Lung microvascular endothelial cell (primary cell): ENCODE results near the gene THY1. TPM values are rescaled to one million over a fixed set of nuclear protein-coding genes. Genes with fewer than 3 reads are reported as not detected.
"Not testable (repeated sequence)": the region's sequence is repeated elsewhere in the genome, so short reads cannot be mapped to it uniquely, and the experiment has no call there.

Experiments
- DNase-seq, 2 donors: peaks; one replicate each; pipeline versions ENCODE4 v3.0.0 to v3.0.0-alpha.2; 2010; ENCODE audit warnings: low read depth in 2 of 2
- total RNA-seq: library from RNA; depleted of rRNA; stranded (reverse); fragments of >200 nt; gene quantifications from 2 replicates; pipeline ENCODE4 v1.2.1, GENCODE V29; 2014

The THY1 gene
- total RNA-seq, 1 donor from 2014 or later: 0.20 TPM

DNA sequence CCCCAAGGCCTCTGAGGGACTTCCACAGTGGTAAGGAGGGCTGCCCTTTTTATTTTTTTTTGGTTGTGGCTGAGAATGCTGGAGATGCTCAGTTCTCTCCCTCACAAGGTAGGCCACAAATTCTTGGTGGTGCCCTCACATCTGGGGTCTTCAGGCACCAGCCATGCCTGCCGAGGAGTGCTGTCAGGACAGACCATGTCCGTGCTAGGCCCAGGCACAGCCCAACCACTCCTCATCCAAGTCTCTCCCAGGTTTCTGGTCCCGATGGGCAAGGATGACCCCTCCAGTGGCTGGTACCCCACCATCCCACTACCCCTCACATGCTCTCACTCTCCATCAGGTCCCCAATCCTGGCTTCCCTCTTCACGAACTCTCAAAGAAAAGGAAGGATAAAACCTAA lies 4.2 kb downstream of the THY1 start:
- no peak for DNase-seq

DNA sequence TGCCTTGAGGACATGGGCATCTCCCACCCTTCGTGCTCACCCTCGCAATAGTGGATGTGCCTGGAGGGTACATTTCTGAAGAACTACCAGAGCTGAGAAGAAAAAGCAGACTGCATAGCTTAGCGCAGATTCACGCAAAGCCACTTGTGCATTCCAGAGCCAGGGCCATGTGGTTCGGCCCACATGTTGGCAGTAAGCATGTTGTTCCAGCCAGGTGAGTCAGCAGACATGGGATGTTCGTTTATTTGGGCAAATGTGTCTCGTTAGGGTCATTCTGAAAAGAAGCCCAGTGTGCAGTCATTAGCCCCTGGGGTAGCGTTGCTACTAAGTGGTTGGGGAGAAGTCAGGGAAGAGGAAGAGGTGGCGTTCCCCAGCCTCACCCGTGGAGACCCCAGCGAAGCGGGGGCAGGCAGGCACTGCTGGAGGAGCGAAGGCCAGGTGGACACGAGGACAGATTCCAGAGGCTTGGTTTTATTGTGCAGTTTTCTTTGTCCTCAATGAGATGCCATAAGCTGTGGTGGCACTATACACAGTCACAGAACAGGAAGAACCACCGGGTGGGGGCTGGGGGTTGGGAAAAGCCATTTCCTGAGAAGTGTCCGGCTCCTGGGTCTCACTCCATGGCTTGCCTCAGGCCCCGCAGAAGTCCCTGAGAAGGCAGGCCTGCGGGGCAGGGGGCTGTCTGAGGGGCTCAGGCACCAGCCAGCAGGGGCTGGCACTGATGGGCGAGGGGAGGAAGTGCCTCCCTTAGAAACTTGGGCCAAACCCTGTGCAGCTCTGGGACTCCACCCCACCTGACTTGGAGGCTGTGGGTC lies 5.0 kb downstream of the THY1 start:
- no peak for DNase-seq

DNA sequence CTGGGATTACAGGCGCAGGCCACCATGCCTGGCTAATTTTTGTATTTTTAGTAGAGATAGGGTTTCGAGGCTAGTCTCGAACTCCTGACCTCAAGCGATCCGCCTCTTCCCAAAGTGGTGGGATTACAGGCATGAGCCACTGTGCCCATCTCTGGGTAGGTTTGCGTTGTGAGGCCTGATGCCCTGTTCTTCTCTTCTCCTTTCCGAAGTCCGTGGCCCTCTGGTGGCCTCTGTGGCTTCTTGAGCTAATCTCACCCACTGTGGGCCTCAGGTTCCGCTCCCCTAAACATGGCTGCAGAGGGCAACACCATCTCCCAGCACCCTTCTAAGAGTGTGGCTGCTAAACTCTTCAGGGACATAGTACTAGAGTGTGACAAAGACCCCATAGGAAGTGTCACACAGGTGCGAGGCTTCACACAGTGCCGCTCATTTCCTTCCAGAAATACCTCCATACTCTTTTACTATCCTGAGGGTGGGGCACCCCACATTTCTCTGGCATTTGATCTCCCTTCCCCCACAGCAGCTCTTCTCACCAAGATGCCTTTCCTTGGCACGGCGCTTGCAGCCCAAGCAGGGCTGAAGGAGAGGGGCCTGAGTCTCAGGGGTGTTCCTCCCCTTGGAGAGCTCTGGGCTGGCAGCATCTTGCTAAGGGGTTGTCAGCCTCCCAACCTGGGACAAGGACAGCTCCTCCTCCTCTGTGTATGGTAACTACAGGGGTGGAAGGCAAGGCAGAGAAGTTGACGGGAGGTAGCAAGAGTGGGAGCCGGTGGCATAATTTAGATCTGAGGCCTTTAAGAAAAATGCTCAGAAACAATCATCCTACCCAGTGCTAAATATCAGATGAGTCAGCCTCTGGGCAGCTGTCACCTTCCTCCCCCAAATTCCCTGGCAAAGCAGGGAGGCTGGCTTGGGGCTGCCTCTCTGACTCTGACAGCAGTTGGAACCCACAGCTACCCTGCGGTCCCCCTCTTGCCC lies 6.1 kb downstream of the THY1 start:
- DNase-seq: no peak

DNA sequence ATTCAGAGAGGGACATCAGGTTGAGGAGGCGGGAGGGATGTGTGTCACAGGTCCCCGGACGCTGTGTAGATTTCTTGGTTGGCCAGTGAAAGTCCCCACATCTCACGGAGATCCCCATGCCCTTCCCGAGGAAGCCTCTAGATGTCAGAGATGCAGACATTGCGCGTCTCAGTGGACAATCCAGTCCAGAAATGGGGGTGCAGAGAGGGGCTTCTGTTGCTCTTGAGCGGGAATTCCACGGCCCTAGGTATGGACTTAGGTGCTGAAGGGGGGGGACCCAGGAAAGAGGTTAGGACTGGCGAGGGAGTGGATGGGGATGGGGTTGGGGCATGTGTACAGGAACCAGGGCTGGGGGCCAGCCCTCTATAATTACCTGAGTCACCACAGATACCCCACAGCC lies 7.0 kb downstream of the THY1 start:
- DNase-seq: no peak

DNA sequence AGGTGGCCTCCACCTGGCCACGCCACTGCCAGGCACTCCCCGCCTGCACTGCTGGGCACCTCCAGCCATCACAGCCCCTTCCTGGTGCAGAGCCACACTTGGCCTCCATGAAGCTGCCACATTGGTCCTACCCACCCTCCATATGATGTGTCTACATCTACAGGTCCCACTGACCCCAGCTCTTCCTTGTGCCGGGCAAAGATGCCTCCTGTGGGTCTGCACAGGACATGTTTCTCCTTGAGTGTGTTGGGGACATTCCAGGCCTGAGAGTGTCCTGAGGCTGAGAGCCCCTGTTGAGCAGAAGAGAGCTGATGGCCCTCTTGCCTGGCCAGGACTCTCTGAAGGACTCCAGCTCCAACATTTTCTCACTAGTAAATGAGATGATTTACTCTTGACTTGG lies 7.5 kb downstream of the THY1 start:
- DNase-seq: no peak

DNA sequence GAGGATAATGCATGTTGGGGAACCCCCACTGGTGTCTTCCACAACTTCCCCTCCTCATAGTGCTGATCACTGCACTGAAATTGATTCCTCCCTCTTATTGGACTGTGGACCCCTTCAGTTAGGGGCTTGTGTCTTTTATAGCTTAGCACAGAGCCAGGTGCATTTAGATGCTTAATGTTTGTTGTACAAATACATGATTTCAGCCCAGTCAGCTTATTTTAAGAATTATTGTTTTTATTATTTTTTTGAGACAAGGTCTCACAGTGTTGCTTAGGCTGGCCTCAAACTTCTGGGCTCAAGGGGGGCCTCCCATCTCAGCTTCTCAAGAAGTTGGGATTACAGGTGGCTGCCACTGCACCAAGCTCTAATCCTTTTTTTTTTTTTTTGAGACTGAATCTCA lies 8.2 kb downstream of the THY1 start:
- DNase-seq: no peak

DNA sequence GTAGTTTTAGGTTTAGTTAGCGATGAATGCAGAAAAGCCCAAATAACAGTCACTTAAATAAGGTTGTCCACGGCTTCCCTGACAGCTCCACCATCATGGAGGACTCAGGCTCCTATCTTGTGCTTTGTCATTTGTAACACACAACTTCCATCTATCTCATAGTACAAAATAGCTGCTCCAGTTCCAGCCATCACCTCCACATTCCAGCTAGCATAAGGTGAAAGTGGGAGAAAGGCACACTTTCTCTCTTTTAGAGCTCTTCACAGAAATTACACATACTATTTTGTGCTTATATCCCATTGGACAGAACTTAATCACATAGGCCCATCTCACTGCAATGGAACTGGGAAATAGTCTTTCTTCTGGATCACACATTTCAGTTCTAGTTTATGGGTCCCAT lies 8.7 kb downstream of the THY1 start:
- DNase-seq: no peak

DNA sequence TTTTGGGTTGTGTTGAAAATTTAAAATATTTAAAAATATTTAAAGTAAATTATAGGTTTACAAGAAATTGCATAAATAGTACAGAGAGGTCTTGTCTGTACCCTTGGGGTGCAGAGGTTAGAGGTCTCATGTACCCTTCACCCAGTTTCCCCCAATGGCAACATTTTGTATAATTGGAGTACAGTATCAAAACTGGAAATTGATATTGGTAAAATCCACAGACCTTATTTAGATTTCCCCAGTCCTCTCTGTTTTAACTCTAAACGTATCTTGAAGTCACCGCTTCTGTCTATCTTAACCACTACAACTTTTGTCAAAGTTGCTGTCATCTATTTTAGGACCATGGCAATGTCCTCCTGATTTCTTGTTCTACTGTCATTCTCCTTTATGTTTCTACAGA lies 10.9 kb downstream of the THY1 start:
- DNase-seq: no peak

DNA sequence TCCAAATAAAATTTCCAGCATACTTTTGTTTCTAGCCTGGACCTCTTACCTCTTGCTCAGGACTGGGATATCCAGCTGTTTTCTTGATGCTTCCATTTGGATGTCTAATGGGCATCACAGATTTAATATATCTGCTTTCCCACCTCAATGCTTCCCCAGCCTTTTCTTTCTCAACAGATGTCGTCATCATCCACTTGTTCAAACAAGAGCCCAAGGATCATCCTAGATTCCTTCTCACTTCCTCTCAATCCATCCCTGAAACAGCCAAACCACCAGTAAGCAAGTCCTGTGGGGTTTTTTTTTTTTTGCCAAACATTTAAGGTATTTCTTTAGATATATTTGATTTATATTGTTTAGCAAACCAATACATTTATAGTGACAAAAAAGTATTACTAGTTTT lies 12.5 kb downstream of the THY1 start:
- DNase-seq: no peak

DNA sequence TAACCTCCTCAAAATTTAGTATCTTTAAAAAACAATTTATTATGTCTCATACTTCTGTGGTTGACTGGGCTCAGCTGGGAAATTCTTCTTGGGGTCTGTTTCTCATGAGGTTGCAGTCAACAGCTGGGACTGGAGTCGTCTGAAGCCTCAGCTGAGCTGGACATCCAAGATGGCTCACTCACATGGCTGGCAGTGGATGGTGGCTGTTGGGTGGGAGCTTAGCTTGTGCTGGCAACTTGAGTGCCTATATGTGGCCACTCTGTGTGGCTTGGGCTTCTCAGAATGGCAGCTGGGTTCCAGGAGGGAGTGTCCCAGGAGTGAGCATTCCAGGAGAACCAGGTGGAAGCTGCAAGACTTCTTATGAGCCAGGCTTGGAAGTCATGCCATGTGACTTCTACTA lies 13.2 kb downstream of the THY1 start:
- DNase-seq: no peak

DNA sequence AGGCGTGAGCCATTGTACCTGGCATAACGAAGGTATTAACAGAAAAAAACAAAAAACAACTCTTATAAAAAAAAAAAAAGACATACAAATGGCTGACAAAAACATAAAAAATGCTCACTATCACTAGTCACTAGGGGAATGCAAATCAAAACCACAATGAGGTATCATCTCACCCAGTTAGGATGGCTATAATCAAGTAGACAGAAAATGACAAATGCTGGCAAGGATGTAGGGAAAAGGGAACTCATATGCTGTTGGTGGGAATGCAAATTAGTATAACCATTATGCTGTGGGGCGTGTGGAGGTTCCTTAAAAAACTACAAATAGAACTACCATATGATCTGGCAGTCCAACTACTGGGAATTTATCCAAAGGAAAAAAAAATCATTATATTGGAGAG lies 17.0 kb downstream of the THY1 start:
- DNase-seq: no peak

DNA sequence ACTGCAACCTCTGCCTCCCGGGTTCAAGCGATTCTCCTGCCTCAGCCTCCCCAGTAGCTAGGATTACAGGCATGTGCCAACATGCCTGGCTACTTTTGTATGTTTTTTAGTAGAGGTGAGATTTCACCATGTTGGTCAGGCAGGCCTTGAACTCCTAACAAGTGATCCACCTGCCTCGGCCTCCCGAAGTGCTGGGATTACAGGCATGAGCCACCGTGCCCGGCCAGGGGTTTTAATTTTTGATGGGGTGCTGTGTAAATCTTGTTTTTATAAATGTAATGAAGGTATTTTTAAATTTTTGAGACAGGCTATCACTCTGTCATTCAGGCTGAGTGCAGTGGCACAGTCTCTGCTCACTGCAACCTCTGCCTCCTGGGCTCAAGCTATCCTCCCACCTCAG lies 17.5 kb downstream of the THY1 start:
- DNase-seq: not testable (repeated sequence)

DNA sequence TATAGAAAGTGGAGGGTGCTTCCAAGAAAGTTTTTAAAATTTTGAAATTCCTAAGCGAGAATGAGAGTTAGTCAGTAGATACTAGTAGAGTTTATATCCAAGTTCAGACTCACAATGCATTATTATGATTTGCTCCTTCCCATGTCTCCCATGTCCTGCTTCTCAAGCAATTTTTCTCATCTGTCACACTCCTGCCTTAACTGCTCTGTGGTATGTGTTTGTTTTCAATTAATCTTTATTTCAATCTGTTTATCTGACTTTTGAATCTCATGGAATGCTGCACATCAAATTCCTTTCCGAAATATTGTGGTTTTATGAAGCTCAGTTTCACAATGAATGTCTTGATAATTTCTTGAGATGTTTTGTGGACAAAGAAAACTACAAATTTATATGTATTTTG lies 18.1 kb downstream of the THY1 start:
- no peak for DNase-seq

DNA sequence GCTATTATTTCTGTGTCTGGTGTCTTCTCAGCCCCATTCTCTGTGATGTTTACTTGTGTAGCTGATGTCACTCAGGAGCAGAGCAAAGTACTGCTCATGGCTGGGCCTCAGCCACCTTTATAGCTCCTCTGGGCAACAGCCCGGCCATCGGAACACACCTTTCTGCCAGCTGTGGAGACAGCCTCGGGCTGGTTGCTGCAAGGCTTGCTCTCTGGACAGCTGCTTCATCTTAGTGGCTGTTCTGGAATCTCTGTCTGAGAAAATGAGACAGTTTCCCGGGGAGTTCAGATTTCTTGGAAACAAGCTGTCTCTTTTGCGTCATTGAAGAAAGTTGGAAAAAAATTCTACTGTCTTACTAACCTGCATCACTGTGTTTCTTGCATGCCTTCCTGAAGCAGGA lies 20.0 kb downstream of the THY1 start:
- DNase-seq: no peak

DNA sequence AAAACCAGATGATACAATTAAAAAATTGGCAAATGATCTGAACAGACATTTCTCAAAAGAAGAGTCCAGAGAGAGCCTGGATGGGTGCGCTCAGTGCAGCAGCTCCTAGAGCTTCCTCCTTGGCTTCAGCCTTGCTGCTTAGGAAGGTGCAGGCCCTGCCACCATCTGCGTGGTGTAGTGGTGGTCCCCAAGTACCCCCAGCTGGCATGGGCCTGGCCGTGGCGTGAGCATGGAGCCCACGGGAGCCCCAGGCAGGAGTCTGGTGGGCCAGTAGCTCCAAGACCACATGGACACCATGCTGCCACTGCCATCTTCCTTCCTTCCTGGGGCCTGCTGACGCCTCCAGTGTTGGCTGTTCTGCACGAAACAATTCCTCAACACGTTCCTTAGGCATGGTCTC lies 20.5 kb downstream of the THY1 start:
- no peak for DNase-seq

DNA sequence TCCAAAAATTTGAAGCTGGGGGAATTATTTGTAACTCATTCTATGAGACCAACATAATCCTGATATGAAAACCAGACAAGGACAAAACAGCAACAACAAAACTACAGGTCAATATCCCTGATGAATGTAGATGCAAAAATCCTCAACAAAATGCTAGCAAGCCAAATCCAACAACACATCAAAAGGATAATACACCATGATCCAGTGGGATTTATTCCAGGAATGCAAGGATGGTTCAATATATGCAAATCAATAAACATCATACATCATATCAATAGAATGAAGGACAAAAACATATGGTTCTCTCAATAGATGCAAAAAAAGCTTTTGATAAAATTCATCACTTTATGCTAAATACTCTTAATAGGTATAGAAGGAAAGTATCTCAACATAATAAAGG lies 22.1 kb downstream of the THY1 start:
- DNase-seq: no peak

DNA sequence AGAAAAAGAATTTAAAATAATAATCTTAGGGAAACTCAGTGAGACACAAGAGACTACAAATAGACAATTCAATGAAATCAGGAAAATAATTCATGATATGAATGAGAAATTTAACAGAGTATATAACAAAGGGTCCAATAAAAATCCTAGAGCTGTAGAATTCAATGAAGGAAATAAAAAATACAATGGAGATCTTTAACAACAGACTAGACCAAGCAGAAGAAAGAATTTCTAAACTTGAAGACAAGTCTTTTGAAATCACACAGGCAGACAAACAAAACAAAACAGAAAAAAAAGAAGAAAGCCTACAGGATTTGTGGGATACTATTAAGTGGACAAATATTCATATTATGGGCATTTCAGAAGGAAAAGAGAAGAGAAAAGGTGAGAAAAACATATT lies 25.2 kb downstream of the THY1 start:
- no peak for DNase-seq

DNA sequence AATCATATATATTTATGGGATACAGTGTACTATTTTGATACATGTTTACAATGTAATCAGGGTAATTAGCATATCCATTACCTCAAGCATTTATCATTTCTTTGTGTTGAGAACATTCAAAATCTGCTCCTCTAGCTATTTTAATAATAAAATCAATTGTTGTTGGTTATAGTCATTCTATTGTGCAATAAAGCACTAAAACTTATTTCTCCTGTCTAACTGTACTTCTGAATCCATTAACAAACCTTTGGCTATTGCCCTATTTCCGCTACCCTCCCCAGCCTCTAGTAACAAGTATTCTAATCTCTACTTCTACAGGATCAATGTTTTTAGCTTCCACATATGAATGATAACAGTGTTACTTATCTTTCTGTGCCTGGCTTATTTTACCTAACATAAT lies 26.1 kb downstream of the THY1 start:
- no peak for DNase-seq

DNA sequence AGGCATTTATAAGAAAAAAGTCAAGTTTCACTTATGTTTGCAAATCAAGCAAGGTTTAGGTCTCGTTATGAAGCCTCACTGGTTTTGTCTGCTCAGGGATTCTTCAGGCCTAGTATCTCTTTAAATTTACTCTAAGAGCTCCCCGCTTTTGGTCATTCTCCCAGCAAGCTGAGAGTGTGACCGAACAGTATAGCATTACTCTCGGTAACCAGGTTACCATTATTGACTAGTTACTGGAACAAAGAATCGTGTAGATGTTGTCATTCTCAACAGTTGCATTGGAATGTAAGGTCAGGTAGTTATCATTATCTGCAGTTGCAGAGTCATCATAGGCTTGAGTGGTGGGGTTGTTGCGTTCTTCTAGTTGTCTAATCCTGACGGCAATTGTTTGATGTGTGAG lies 31.7 kb downstream of the THY1 start:
- no peak for DNase-seq

DNA sequence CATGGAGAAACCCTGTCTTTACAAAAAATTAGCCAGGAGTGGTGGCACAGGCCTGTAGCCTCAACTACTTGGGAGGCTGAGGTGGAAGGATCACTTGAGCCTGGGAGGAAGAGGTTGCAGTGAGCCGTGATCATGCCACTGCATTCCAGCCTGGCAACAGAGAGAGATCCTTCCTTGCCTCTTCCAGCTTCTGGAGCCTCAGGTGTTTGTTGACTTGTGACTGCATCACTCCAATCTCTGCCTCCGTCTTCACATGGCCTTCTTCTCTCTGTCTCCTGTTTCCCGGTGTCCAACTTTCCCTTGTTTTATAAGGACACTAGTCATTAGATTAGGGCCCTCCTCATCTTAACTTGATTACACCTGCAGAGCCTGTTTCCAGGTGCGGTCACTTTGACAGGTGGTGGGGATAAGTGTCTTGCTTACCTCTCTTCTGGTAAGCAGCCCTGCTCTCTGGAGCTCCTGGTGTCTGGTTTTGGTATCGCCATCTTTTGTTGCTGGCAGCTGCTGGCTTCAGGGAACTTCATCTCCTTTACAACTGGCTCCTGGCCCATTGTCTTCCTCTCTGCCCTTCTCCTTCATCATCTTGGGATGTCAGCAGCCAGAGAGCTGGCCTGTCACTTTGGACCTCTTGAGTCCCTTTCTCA lies 33.2 kb downstream of the THY1 start:
- DNase-seq: no peak

DNA sequence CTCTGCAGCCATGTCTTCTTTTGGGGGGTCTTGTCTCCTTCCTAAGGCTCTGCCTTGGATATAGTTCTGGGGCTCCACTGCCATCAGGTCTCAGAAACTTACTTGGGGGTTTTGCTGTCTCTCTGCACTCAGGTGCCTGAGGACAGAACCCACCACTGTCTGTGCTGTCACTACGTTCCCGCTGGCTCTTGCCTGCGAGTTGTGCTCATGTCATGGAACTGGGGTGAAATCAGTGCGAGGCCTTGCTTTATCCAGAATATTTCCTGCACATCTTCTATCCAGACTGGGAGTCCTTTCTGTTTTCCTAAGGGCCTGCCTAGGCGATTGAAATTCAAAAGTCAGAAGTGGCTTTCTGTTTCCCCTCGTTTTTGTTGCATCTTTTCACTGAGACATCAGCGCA lies 34.9 kb downstream of the THY1 start:
- DNase-seq: no peak

DNA sequence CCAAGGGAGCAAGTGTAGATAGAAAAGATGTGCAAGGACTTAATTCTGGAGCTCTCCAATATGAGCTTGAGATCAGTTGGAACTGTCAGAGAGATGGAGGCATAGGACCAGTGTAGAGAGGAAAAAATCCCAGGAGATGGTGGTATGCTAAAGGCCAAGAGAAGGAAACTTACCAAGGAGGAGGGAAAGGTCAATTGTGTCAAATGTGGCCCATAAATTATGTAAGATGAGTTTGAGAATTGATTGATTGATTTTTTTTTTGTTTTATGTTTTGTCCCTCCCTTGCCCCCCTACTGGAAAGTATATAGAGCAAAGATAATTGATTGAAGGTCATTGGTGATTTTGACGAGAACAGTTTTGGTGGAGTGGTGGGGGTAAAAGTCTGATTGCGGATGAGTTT lies 38.6 kb downstream of the THY1 start:
- DNase-seq: no peak
